Ovary (tissue), 9 donors: ENCODE data around the gene CTXN3. TPM values are rescaled to one million over a fixed set of nuclear protein-coding genes. Genes with fewer than 3 reads are reported as not detected.
A peak's percentile ranks its signal among the peaks of the same experiment; 100 is the strongest.

ENCODE experiments used
- DNase-seq, 5 donors: peaks; one replicate each; pipeline ENCODE4 v3.0.0-alpha.2; 2019 to 2020
- H3K27ac ChIP-seq, 2 donors: fragments of 200-600 bp; one replicate each; pipeline versions ENCODE4 v1.5.1 to v1.8.0; 2019 to 2022
- H3K27me3 ChIP-seq: fragments of 200-600 bp; one replicate; pipeline ENCODE4 v1.8.0; 2022
- H3K36me3 ChIP-seq: fragments of 200-600 bp; sonication (generic); one replicate; pipeline ENCODE4 v1.5.1; 2019
- H3K4me1 ChIP-seq: one replicate; pipeline ENCODE4 v1.8.1; 2013; ENCODE audit warnings: mild to moderate bottlenecking, moderate library complexity; ENCODE audit not compliant: insufficient read depth
- H3K4me3 ChIP-seq: fragments of 200-600 bp; sonication (generic); one replicate; pipeline ENCODE4 v1.5.1; 2017
- H3K9me3 ChIP-seq, 2 donors: fragments of 200-600 bp in 1 of 2; sonication (generic) in 1 of 2; one replicate each; pipeline versions ENCODE4 v1.5.1 to v1.8.1; 2013 to 2019; ENCODE audit warnings: mild to moderate bottlenecking in 1 of 2, moderate library complexity in 1 of 2
- CTCF ChIP-seq, 3 donors: fragments of 450-650 bp in 2 of 3; fragments of 200-600 bp in 1 of 3; IDR thresholded peaks; one replicate each; pipeline versions ENCODE4 v1.5.1 to v1.8.0; 2016 to 2022; ENCODE audit warnings: antibody characterized with exemption in 3 of 3, mild to moderate bottlenecking in 1 of 3
- EP300 ChIP-seq: sonication (generic); formaldehyde crosslinking; IDR thresholded peaks from one replicate; pipeline ENCODE4 v1.6.1; 2017; ENCODE audit warnings: antibody characterized with exemption
- POLR2A ChIP-seq: fragments of 450-650 bp; IDR thresholded peaks from one replicate; pipeline ENCODE4 v1.6.1; 2017; ENCODE audit warnings: antibody characterized with exemption, mild to moderate bottlenecking, moderate library complexity
- WGBS, 3 donors: extraction: QIAGEN DNeasy Blood & Tissue Kit in 1 of 3; methylation state at CpG; one replicate each; pipeline versions ENCODE4 v1.1.5 to v1.1.7; 2013 to 2017; 5-methylcytosine and 5-hydroxymethylcytosine counted together
- intact Hi-C, 4 donors: fragments of 100-400 bp; cut with DNase I; formaldehyde crosslinking; loops; one replicate each; pipeline versions ENCODE4 v1.11.0 to v1.15.1; 2022 to 2023
- polyA plus RNA-seq, 2 donors: library from polyadenylated mRNA; stranded (reverse); fragments of 200-250 nt in 1 of 2; fragments of 350-450 nt in 1 of 2; fragmentation: Illumina TruSeq in 1 of 2; extraction: RNeasy Lipid Tissue Mini Kit (QIAGEN cat#74804) in 1 of 2; gene quantifications; one replicate each; pipeline ENCODE4 v1.2.3, GENCODE V29; 2013 to 2014
- total RNA-seq, 7 donors: library from RNA; depleted of rRNA in 2 of 7; stranded (reverse); fragments of >200 nt in 2 of 7; fragmentation: NEBNext Ultra II Directional in 3 of 7; extraction: Animal tissue kit (Norgen Biotek cat#: 25700) in 3 of 7; gene quantifications; one replicate each; pipeline versions ENCODE4 v1.1.0 to v1.2.4, GENCODE V29; 2016 to 2023
- donor health status: DM: no; HTN: no; CAD: no; lungs with moderate emphysema.
- donor health status: DM: no; HTN: no; CAD: no.
- donor health status: Bipolar disorder and iron deficiency.
- donor health status: DM: yes; HTN: yes; CAD: no.
- donor health status: DM: no; HTN: no; CAD: no.
- donor health status: DM: yes; HTN: yes; CAD: no.

Gene CTXN3
- total and polyA plus RNA-seq, 9 donors: not detected

GRCh38 chr5:127650022-127650421, 1.1 kb downstream of the CTXN3 start:
- no peaks in the 10 kb centered on the region for H3K27me3 ChIP-seq
- no peak for TF ChIP-seq CTCF (IDR thresholded peaks at IDR 0.05)
- TF ChIP-seq POLR2A: no peak
- TF ChIP-seq EP300: no peak
- H3K4me3 ChIP-seq: no peak overlapping the region
- H3K27ac ChIP-seq: no peak overlapping the region
- peaks cover 5% of the 10 kb centered on the region for H3K4me1 ChIP-seq
- DNase-seq: peak; percentile 42 to 53 (median 49)
- intact Hi-C loops: no loop called here
- no peaks in the 10 kb centered on the region for H3K36me3 ChIP-seq
- WGBS, 3 donors: 6 to 8% (median 6%) methylated on average over 2 of the region's 2 CpGs
- no peaks in the 10 kb centered on the region for H3K9me3 ChIP-seq

- intact Hi-C loops: no loop called here
- no peaks in the 10 kb centered on the region for H3K27me3 ChIP-seq
- WGBS, 3 donors: 6 to 14% (median 13%) methylated on average over 1 of the region's 1 CpG
- H3K4me1 ChIP-seq: peaks cover 5% of the 10 kb centered on the region
- H3K4me3 ChIP-seq: no peak overlapping the region
- TF ChIP-seq EP300: no peak
- TF ChIP-seq CTCF (IDR thresholded peaks at IDR 0.05): no peak
- TF ChIP-seq POLR2A: no peak
- H3K9me3 ChIP-seq: no peaks in the 10 kb centered on the region
- no peaks in the 10 kb centered on the region for H3K36me3 ChIP-seq
- no peak overlapping the region for H3K27ac ChIP-seq
- no peak for DNase-seq
Measured at GRCh38 chr5:127650649-127651048, 1.8 kb downstream of the CTXN3 start.

- H3K4me1 ChIP-seq: peaks cover 5% of the 10 kb centered on the region
- no peak for DNase-seq
- intact Hi-C loops: no loop called here
- no peaks in the 10 kb centered on the region for H3K36me3 ChIP-seq
- no peak overlapping the region for H3K4me3 ChIP-seq
- H3K27ac ChIP-seq: no peak overlapping the region
- no peaks in the 10 kb centered on the region for H3K9me3 ChIP-seq
- no peaks in the 10 kb centered on the region for H3K27me3 ChIP-seq
- no peak for TF ChIP-seq EP300
- TF ChIP-seq POLR2A: no peak
- TF ChIP-seq CTCF (IDR thresholded peaks at IDR 0.05): no peak
- whole genome bisulfite sequencing, 3 donors: 86 to 91% (median 89%) methylated on average over 7 of the region's 7 CpGs
Measured at GRCh38 chr5:127652952-127653611, 4.2 kb downstream of the CTXN3 start.

- no peaks in the 10 kb centered on the region for H3K9me3 ChIP-seq
- H3K36me3 ChIP-seq: no peaks in the 10 kb centered on the region
- WGBS, 3 donors: 92 to 95% (median 93%) methylated on average over 6 of the region's 6 CpGs
- intact Hi-C loops: no loop called here
- DNase-seq: no peak
- H3K27ac ChIP-seq: no peak overlapping the region
- TF ChIP-seq CTCF (IDR thresholded peaks at IDR 0.05) (no peak), POLR2A (no peak), EP300 (no peak)
- no peaks in the 10 kb centered on the region for H3K27me3 ChIP-seq
- H3K4me1 ChIP-seq: peaks cover 4% of the 10 kb centered on the region
- H3K4me3 ChIP-seq: no peak overlapping the region
Measured at GRCh38 chr5:127656825-127657224, 7.9 kb downstream of the CTXN3 start.
